Activated T-cell treated with anti-CD3 and anti-CD28 coated beads, Interleukin-2, amount 50 U/mL, for 48 hours (primary cell): ENCODE results near the gene RITA1.

Source experiments
- DNase-seq, 2 experiments: peaks; one replicate each; pipeline ENCODE4 v3.0.0-alpha.2; 2020

The RITA1 gene

DNA sequence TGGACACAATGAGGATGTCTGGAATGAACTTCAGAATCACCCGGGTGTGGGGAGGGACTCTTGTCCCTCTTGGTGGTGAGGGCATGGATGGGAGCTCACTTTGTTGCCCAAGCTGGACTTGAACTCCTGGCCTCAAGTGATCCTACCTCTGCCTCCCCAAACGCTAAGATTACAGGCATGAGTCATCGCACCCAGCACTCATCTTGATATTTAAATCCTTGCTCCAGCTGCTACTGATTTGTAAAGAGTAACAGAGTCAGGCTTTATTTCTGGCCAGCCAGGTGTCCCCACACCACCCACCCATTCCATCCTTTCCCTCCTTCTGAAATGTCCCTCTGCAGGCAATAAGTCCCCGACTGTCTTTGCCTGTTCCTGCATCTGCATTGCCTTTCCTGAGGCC lies 5.2 kb upstream of the RITA1 start:
- no peak for DNase-seq

DNA sequence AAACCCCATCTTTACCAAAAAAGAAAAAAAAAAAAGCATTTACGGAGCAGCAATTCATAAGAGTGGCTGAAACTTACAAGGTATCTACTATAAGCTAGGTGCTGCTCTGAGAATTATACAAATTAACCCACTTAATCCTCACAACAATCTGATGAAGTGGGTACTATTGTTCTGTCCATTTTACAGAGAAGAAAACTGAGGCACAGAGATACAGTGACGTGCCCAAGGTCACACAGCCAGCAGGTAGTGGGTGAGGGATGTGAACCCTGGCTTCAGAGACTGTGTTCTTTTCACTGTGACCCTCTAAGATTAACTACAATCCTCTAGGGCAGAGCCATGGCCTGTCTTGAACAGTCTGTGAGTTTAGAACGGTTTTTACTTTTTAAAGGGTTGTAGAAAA lies 3.5 kb upstream of the RITA1 start:
- no peak for DNase-seq

DNA sequence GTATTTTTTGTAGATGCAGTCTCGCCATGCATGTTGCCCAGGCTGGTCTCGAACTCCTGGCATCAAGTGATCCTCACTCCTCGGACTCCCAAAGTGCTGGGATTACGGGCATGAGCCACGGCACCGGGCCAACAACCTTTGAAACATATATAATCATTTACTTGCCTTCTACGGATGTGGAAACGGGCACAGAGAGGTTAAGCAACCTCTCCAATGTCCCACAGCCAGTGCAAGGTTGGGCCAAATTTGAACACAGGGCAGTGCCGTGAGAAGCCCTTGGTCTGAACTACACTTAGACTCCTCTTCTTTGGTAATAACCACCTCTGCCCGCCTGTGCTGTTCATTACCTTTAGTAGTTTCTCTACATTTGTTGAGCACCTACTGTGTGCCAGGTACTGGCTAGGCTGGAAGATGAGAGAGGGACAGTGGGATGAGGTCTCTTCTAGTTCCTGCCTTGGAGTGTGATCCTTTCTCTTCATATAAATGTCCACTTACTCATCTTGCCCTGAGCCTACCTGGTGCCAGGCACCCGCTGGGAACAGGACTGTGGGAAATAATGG lies 2.4 kb upstream of the RITA1 start:
- no peak for DNase-seq

- no peak for DNase-seq
Measured at GRCh38 chr12:113184098-113184899, 1.2 kb upstream of the RITA1 start.

DNA sequence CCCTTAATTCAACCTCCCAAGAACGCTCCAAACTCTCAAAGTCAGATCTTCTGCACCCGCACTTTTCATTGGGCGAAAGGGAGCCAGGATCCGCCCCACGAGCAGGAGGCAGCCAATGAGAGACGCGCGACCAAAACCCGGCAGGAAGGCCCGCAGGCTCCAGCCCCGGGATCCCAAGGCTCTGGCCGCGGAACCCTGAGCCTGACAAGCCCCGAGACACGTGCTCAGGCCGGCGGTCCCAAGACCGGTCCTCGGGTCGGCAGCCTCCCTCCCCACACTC lies 681 bp upstream of the RITA1 start:
- peak; percentile 93 to 95 for DNase-seq

DNA sequence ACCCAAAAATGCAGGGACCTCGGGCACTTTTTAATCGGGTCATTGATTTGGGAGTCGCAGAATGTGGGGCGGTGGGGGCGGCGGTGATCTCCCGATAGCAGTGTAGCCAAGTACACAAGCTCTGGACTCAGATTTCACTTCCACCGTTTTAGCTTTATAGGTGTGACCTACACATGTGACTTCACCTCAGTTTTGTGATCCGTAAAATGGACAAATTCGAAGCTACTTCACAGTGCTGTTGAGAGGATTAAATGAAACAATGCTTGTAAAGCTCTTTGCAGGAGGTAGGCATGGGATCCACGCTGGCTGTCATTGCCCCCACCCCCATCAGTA lies 478 bp downstream of the RITA1 start:
- no peak for DNase-seq

DNA sequence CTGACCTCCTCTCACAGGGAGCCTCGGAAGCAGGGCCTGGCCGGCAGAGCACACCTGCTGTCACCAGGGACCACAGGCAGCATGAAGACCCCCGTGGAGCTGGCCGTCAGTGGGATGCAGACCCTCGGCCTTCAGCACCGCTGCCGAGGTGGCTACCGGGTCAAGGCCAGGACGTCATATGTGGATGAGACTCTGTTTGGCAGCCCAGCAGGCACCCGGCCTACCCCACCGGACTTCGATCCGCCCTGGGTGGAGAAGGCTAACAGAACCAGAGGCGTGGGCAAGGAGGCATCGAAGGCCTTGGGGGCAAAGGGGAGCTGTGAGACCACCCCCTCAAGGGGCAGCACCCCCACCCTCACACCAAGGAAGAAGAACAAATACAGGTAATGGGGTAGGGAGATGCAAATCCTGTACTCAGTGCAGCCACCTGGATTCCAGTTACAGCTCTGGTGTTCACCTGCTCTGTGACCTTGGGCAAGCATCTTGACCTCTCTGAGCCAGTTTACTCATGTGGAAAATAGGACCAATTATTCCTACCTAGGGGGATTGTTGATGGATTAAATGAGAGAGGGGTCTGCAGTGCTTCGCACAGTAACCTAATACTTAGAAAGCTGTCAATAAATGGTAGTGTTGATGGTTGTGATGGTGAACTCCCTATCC lies 1.3 kb downstream of the RITA1 start:
- no peak for DNase-seq

DNA sequence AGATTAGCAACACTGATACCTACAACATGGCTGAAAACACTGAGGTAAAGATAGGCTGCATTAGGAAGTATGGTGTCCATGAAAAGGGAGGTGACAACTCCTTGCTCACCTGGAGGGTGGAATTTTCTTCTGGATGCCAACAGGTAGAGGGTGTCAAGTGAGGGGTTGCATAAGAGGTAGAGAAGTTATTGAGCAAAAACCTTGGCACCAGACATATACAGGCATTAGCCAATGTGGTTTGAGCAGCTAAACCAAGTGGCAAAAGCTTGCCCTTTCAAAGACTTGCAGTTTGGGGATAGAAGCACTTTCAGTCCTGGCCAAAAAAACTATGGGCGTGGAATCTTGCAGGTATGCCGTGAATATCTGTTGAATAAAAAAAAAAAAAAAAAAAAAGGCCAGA lies 3.8 kb downstream of the RITA1 start:
- no peak for DNase-seq

DNA sequence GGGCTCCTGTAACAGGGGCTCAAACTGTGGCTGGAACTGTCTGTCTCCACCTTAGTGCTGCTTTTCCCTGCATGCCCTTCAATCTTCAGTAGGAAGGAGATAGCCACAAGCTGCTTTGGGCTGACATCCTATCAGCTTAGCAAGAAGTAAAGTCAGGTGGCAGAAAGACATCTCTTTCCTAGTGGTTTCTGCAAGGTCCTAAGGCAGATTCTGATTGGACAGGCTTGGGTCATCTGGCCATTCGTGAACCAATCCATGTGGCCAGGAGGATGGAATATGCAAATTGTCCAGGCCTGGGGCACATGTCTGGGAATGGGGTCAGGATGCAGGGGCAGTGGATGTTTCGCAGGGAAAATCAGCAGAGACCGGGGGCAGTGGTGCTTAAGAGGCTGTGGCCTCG lies 5.2 kb downstream of the RITA1 start:
- DNase-seq: no peak

DNA sequence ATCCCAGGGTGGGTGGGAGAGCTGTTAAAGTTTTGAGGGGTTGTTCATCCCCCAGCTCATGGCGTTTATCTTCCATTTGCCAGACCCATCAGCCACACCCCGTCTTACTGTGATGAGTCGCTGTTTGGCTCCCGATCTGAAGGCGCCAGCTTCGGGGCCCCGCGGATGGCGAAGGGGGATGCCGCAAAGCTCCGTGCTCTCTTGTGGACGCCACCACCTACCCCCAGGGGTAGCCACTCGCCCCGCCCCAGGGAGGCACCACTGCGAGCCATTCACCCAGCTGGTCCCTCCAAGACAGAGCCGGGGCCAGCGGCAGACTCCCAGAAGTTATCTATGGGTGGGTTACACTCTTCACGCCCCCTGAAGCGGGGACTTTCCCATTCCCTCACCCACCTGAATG lies 5.7 kb downstream of the RITA1 start:
- DNase-seq: no peak

DNA sequence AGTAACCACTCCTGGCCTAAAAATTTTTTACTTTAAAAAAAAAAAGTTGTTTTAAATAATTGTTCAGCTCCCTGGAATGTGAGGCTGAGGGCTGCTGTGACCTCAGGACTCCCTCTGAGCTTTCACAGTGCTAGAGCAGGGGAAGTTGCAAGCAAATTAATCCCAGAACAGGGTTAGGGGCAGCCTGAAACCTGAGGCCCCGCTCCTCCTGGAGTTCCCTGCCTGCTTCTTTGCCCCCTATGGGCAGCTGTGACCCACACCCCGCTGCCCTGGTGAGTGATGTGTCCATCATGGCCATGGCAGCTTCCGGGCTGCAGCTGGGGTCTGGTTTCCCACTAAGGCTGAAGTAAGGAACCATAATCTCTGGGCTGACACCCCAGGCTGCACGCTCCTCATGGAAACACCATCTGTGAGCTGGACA lies 9.5 kb downstream of the RITA1 start:
- no peak for DNase-seq

DNA sequence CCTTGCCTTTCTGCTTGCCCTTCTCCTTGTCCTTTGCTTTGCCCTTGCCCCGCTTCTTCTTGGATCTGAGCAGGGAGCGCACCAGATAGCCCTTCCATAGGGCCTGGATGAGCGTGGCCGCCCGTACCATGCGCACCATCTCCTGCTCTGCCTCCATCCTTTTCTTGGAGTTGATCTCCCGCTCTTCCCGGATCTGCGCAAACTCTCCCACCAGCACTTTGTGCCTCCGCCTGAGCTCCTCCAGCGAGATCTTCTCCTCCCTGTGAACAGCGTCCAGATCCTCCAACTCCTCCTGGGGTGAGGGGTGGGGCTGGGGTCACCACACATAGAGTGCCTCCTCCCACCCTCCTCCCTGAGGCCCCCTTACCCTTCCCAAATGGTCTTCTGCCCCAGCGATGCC lies 10.1 kb downstream of the RITA1 start:
- no peak for DNase-seq

DNA sequence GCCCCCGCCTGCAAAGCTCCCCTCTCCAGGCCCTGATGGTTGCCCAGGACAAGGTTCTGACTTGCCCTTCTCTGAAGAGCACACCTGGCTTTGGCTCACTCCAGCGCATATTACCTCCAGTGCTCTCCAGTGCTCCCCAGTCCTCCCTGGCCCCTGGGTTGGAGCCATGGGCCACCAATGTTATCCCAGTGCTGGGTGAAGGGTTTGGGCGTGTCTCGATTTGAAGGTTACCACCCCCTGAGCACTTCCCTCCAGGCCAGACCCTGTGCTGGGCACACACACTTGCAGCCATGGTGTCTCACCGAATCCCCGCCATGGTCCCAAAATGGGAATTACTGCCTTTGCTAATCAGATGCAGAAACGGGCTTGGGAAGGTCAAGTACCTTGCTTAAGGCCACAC lies 11.1 kb downstream of the RITA1 start:
- no peak for DNase-seq

DNA sequence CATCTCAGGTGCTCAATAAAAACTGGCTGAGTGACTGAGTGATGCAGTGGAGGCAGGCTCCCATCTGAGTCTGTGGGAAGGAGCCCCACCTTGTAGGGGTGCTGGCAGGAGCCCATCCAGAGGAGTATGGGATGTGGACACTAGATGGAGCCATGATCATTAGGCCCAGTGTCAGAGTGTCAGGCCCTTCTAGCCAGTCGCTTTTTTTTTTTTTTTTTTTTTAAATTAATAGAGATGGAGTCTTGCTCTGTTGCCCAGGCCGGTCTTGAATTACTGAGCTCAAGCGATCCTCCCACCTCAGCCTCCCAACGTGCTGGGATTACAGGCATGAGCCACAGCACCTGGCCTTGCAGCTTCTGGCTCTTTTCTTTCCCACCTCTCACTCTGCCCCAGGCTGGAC lies 11.5 kb downstream of the RITA1 start:
- DNase-seq: peak; percentile 61 to 68

GRCh38 chr12:113197518-113198077 lies 12.1 kb downstream of the RITA1 start:
- no peak for DNase-seq

DNA sequence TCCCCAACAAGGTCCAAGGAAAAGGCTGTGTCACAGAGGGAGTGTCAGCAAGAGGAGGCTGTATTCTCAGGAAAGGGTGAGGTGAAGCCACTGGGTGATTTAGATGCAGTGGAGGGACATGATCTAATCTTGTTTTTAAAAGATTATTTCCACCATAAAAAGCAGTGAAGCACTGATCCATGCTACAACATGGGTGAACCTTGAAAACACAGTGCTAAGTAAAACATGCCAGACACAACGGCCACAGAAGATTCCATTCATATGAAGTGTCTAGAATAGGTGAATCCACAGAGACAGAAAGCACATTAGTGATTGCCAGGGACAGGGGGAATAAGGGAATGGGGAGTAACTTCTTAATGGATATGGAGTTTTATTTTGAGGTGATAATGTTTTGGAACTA lies 12.8 kb downstream of the RITA1 start:
- DNase-seq: no peak

DNA sequence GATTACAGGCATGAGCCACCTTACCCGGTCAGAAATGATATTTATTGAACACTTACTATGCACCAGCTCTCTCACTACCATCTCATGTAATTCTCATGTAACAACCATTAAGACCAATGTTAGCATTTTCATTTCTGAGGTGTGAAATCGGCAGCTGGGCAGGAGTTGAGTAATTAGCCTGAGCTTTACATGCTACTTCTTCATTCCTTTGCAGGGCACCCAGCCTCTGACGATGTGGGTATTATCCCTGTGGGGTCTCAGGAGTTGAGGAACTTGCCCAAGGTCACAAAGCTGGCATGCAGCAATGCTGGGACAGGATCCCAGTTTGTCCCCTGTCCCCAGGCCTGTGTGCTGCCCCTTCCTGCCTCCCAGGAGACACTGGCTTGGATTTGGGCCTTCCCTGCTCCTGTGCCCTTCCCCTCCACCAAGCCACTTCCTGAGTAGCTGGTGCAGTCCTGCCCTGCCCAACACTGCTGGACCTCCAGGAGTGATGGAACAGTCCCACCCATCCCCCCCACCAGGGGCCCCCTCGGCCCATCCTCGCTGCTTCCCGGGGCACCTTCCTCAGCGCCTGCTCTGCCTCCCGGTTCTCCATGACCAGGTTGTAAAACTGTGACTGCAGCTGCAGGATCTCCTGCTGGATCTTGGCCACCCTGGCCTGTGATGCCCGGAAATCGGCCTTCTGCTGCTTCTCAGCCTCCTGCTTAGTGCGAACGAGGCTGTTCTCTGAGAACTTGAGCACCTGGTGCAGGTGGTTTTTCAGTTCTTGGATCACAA lies 14.7 kb downstream of the RITA1 start:
- DNase-seq: no peak

GRCh38 chr12:113201187-113202177 lies 16.0 kb downstream of the RITA1 start:
- DNase-seq: no peak

DNA sequence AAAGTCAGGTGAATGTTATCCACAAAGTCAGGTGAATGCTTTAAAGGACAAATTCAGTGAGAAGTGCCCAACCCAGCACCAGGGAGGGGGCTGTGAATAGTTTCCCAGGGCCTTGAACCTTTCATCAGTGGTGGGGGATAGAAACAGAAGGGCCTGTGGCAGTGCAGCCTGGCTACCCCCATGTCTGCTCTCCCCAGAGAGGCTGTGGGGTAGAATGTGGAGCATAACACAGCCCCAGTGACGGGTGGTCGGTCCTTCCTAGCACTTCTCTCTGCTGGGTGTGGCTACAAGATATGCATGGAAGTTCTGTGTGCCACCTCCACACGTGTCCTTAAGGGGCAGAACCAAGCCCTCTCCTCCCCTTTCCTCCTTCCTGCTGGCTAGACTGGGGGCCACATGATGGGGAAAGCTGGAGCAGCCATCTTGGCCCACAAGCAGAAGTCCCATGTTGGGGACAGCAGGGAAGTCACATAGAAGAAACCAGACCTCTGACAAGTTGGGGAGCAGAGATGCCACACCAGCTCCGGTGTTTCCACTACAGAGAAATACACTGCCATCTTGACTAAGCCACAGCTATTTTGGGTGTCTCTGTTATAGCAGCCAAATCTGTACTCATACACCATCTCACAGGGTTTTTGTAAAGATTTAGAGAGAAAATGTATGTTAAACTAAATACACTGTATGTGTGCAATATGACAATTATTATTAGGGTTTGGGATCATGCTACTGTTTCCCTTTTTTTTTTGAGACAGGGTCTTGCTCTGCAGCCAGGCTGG lies 17.0 kb downstream of the RITA1 start:
- no peak for DNase-seq

DNA sequence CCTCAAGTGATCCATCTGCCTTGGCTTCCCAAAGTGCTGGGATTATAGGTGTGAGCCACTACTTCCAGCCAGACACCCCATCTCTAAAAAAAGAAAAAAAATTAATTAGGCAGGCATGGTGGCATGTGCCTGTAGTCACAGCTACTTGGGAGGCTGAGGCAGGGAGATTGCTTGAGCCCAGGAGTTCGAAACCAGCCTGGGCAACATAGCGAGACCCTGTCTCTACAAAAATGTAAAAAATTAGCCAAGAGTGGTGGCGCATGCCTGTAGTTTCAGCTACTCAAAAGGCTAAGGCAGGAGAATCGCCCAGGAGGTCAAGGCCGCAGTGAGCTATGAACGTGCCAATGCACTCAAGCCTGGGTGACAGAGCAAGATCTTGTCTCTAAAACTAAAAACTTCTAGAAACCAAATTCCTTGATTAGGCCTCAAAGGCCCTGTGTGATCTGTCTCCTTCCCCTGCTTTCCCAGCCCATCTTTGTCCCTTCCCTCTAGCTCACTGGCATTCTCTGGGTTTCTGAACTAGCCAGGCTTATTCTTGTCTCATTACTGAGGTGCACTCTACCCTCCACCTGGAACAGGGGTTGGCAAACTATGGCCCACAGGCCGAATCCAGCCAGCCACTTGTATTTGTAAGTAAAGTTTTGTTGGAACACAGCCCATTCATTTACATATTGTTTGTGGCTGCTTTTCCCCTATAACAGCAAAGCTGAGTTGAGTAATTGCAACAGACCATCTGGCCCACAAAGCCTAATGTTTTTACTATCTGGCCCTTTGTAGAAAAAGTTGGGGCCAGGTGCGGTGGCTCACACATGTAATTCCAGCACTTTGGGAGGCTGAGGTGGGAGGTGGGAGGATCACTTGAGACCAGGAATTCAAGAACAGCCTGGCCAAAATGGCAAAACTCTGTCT lies 18.6 kb downstream of the RITA1 start:
- DNase-seq: no peak
